ENCODE results near the gene CDC42BPA.

DNA sequence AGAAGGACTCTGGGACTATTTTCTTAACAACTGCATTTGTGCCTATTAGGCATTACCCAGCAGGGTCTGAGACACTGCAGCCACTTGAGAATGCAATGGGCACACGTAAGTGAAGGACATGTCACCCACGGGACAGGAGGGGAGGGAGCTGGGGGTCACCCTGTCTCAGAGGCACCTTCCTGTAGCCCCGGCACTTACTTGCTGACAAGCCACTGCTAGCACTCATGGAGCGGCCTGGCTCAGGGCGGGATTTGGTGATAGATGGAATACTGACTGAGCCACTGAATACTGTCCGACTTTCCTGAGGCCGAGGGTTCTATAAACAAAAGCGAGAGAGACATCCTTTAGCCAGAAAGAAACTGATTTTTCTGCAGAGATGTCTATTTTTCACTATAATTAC, 313.5 kb downstream of the CDC42BPA start:
- TF ChIP-seq, protein P1, sequence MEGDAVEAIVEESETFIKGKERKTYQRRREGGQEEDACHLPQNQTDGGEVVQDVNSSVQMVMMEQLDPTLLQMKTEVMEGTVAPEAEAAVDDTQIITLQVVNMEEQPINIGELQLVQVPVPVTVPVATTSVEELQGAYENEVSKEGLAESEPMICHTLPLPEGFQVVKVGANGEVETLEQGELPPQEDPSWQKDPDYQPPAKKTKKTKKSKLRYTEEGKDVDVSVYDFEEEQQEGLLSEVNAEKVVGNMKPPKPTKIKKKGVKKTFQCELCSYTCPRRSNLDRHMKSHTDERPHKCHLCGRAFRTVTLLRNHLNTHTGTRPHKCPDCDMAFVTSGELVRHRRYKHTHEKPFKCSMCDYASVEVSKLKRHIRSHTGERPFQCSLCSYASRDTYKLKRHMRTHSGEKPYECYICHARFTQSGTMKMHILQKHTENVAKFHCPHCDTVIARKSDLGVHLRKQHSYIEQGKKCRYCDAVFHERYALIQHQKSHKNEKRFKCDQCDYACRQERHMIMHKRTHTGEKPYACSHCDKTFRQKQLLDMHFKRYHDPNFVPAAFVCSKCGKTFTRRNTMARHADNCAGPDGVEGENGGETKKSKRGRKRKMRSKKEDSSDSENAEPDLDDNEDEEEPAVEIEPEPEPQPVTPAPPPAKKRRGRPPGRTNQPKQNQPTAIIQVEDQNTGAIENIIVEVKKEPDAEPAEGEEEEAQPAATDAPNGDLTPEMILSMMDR (IDR thresholded peaks at IDR 0.05), result no peak
- TF ChIP-seq ZFX (IDR thresholded peaks at IDR 0.05; ENCODE audit: borderline replicate concordance), result no peak

All from 22Rv1 (cell line).